K562 (cell line): Measurements from ENCODE around the gene PCDH18.

Experiments used
- CC2D1A ChIP-seq: fragments of 450-650 bp; IDR thresholded peaks from 2 replicates; pipeline ENCODE4 v1.6.1; 2017; ENCODE audit warnings: mild to moderate bottlenecking
- MAX ChIP-seq: sonication (generic); formaldehyde crosslinking; IDR thresholded peaks from 2 replicates; pipeline ENCODE4 v1.9.0; 2022; ENCODE audit warnings: mild to moderate bottlenecking, missing genetic modification reagents
- NFIC ChIP-seq: fragments of 450-650 bp; IDR thresholded peaks from 2 replicates; pipeline ENCODE4 v1.6.1; 2017; ENCODE audit warnings: mild to moderate bottlenecking, inconsistent platforms
- NR2C2 ChIP-seq, 2 experiments: fragments of 200-800 bp in 1 of 2; sonication (Bioruptor generic) in 1 of 2; sonication (generic) in 1 of 2; formaldehyde crosslinking in 1 of 2; IDR thresholded peaks; 2 replicates each; pipeline versions ENCODE4 v1.6.1 to v1.8.0; 2016 to 2022; ENCODE audit warnings: mild to moderate bottlenecking in 1 of 2, missing compliant biosample characterization in 1 of 2, missing genetic modification characterization in 1 of 2, missing genetic modification reagents in 1 of 2
- NR3C1 ChIP-seq: sonication (generic); formaldehyde crosslinking; IDR thresholded peaks from 2 replicates; pipeline ENCODE4 v1.8.1; 2022; ENCODE audit warnings: missing genetic modification reagents
- POLR2A ChIP-seq: fragments of 450-650 bp; conservative IDR thresholded peaks from 2 replicates; pipeline ENCODE4 v1.6.1; 2016
- POLR2AphosphoS2 ChIP-seq: IDR thresholded peaks from 2 replicates; pipeline ENCODE4 v1.6.1; 2012; ENCODE audit warnings: low read length, improper control_type of control experiment
- SP1 ChIP-seq: sonication (generic); formaldehyde crosslinking; IDR thresholded peaks from 2 replicates; pipeline ENCODE4 v1.8.1; 2022; ENCODE audit warnings: mild to moderate bottlenecking, missing genetic modification reagents
- TAF1 ChIP-seq: IDR thresholded peaks from 2 replicates; pipeline ENCODE4 v1.6.1; 2011; ENCODE audit warnings: mild to moderate bottlenecking, low read length, moderate library complexity; ENCODE audit not compliant: insufficient read depth, control insufficient read depth, severe bottlenecking; ENCODE audit errors: extremely low read depth
- THRAP3 ChIP-seq: fragments of 450-650 bp; IDR thresholded peaks from 2 replicates; pipeline ENCODE4 v1.6.1; 2016; ENCODE audit warnings: mild to moderate bottlenecking, inconsistent platforms, borderline replicate concordance
- ZNF274 ChIP-seq: IDR thresholded peaks from 2 replicates; pipeline ENCODE4 v1.6.1; 2011; ENCODE audit warnings: low read depth, mild to moderate bottlenecking, low read length, moderate library complexity, borderline replicate concordance

- TF ChIP-seq NR2C2 (CRISPR knock-in tag; IDR thresholded peaks at IDR 0.05) = no peak
- no peak for TF ChIP-seq NR2C2 (tag; IDR thresholded peaks at IDR 0.05)
- no peak for TF ChIP-seq ZNF274
- TF ChIP-seq THRAP3 = no peak
- no peak for TF ChIP-seq NR3C1
- TF ChIP-seq MAX (CRISPR knock-in tag) = no peak
- TF ChIP-seq NFIC = no peak
- no peak for TF ChIP-seq CC2D1A
- no peak for TF ChIP-seq TAF1
- TF ChIP-seq POLR2AphosphoS2 = no peak
- no peak for TF ChIP-seq SP1
- no peak for TF ChIP-seq POLR2A
These were observed 22.4 kb downstream of the PCDH18 start for GRCh38 chr4:137509855-137510282.
